HepG2 (cell line): ENCODE measurements around the gene TTC31. TPM values are rescaled to one million over a fixed set of nuclear protein-coding genes. Genes with fewer than 3 reads are reported as not detected.

Experiments used
- CBX5 ChIP-seq: sonication (generic); formaldehyde crosslinking; IDR thresholded peaks from 2 replicates; pipeline ENCODE4 v1.4.0; 2020; ENCODE audit warnings: missing genetic modification reagents, borderline replicate concordance
- GFI1 ChIP-seq: sonication (generic); formaldehyde crosslinking; IDR thresholded peaks from 2 replicates; pipeline ENCODE4 v1.5.0; 2020; ENCODE audit warnings: missing genetic modification reagents, mild to moderate bottlenecking, borderline replicate concordance
- MTERF4 ChIP-seq: sonication (generic); formaldehyde crosslinking; IDR thresholded peaks from 2 replicates; pipeline ENCODE4 v1.8.0; 2023; ENCODE audit warnings: mild to moderate bottlenecking, missing genetic modification reagents
- NR3C1 ChIP-seq: sonication (generic); formaldehyde crosslinking; IDR thresholded peaks from 2 replicates; pipeline ENCODE4 v1.4.0; 2020; ENCODE audit warnings: missing genetic modification reagents
- POLR2G ChIP-seq: fragments of 200-400 bp; formaldehyde crosslinking; IDR thresholded peaks from 2 replicates; pipeline ENCODE4 v1.6.1; 2018; ENCODE audit warnings: mild to moderate bottlenecking, low read depth, low read length, moderate library complexity
- RBFOX2 ChIP-seq: fragments of 200-400 bp; formaldehyde crosslinking; IDR thresholded peaks from 2 replicates; pipeline ENCODE4 v1.6.1; 2017; ENCODE audit warnings: low read depth, mild to moderate bottlenecking, low read length
- ZBTB21 ChIP-seq: sonication (generic); formaldehyde crosslinking; IDR thresholded peaks from 2 replicates; pipeline ENCODE4 v1.4.0; 2020; ENCODE audit warnings: missing genetic modification reagents
- ZMYM3 ChIP-seq: sonication (generic); formaldehyde crosslinking; IDR thresholded peaks from 2 replicates; pipeline ENCODE4 v1.5.1; 2020; ENCODE audit warnings: mild to moderate bottlenecking, missing genetic modification reagents
- ZNF142 ChIP-seq: sonication (generic); formaldehyde crosslinking; IDR thresholded peaks from 2 replicates; pipeline ENCODE4 v1.4.0; 2020; ENCODE audit warnings: missing genetic modification reagents
- ZNF280B ChIP-seq: sonication (generic); formaldehyde crosslinking; IDR thresholded peaks from 2 replicates; pipeline ENCODE4 v1.5.0; 2020; ENCODE audit warnings: missing genetic modification reagents, mild to moderate bottlenecking, borderline replicate concordance
- ZNF337 ChIP-seq: sonication (generic); formaldehyde crosslinking; IDR thresholded peaks from 2 replicates; pipeline ENCODE4 v1.5.1; 2020; ENCODE audit warnings: missing genetic modification reagents, low read depth, mild to moderate bottlenecking, borderline replicate concordance
- polyA plus RNA-seq, 8 experiments: library from polyadenylated mRNA; depleted of rRNA in 3 of 8; stranded (reverse) in 7 of 8; unstranded in 1 of 8; fragments of >200 nt; fragmentation: Illumina TruSeq in 4 of 8; extraction: Trizol in 4 of 8; gene quantifications; 2 replicates each; pipeline versions ENCODE4 v1.2.1 to v1.2.3, GENCODE V29; 2011 to 2016; ENCODE audit warnings: low read depth in 4 of 8, missing spikeins in 1 of 8, mixed read lengths in 1 of 8; ENCODE audit not compliant: insufficient read depth in 1 of 8
- total RNA-seq, 5 experiments: library from RNA; depleted of rRNA; stranded (reverse); fragments of >200 nt; fragmentation: Illumina TruSeq; extraction: Trizol; gene quantifications; 2 replicates each; pipeline ENCODE4 v1.2.3, GENCODE V29; 2016; ENCODE audit warnings: low read depth in 1 of 5

Gene TTC31
- total and polyA plus RNA-seq, 2 of the 13 experiments (the other 11 are each of a cell fraction or from before 2014, with no cell fraction given): 28.3 to 39.5 TPM

- TF ChIP-seq ZMYM3 (CRISPR knock-in tag): no peak
- no peak for TF ChIP-seq NR3C1 (CRISPR knock-in tag)
- TF ChIP-seq ZNF280B (CRISPR knock-in tag): no peak
- TF ChIP-seq GFI1: no peak
- TF ChIP-seq ZBTB21 (CRISPR knock-in tag): no peak
- TF ChIP-seq RBFOX2: peak; percentile 19
- no peak for TF ChIP-seq MTERF4 (CRISPR knock-in tag)
- no peak for TF ChIP-seq ZNF142 (CRISPR knock-in tag)
- TF ChIP-seq ZNF337 (CRISPR knock-in tag): no peak
- no peak for TF ChIP-seq CBX5 (CRISPR knock-in tag)
- peak; percentile 16; the same call in 1 of the 2 replicates for TF ChIP-seq POLR2G
Measured at GRCh38 chr2:74515271-74515980, 32.5 kb downstream of the TTC31 start (continued).
